ENCODE measurements around the gene LCAT.

DNA sequence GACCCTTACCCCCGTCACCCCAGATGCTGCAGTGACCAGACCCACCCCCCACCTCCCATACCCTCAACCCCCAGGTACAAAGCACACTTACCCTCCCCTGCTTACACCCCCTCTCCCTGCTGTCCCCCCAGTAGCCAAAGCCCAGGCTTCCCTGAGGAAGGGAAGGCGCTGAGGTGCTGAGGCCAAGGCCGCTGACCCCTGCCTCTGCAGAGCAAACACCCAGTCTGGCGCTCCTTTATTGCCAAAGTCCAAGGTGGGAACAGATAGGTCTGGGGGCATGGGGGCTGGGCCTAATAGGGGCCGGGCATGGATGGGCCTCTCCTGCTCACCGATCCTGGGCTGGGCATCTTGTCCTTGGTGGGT is 683 bp downstream of the LCAT start:
- TF ChIP-seq, protein P1, sequence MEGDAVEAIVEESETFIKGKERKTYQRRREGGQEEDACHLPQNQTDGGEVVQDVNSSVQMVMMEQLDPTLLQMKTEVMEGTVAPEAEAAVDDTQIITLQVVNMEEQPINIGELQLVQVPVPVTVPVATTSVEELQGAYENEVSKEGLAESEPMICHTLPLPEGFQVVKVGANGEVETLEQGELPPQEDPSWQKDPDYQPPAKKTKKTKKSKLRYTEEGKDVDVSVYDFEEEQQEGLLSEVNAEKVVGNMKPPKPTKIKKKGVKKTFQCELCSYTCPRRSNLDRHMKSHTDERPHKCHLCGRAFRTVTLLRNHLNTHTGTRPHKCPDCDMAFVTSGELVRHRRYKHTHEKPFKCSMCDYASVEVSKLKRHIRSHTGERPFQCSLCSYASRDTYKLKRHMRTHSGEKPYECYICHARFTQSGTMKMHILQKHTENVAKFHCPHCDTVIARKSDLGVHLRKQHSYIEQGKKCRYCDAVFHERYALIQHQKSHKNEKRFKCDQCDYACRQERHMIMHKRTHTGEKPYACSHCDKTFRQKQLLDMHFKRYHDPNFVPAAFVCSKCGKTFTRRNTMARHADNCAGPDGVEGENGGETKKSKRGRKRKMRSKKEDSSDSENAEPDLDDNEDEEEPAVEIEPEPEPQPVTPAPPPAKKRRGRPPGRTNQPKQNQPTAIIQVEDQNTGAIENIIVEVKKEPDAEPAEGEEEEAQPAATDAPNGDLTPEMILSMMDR (IDR thresholded peaks at IDR 0.05) = no peak
- TF ChIP-seq POLR2A (IDR thresholded peaks at IDR 0.05) (no peak), EP300 (IDR thresholded peaks at IDR 0.05) (no peak), POLR2AphosphoS5 (IDR thresholded peaks at IDR 0.05) (no peak)

Data from gastroesophageal sphincter (tissue), 3 donors.